NCI-H2081 (cell line): ENCODE data around the gene IDH1.
A peak's percentile ranks its signal among the peaks of the same experiment; 100 is the strongest.

Experiments
- DNase-seq, 2 experiments: peaks; one replicate each; lab custom pipeline; 2025; lab: John Stamatoyannopoulos, UW

Gene IDH1

GRCh38 chr2:208256849-208257813 lies 2.3 kb upstream of the IDH1 start:
- DNase-seq: peak in 1 of 2 experiments; percentile 16

- DNase-seq: no peak
These were observed 1.4 kb upstream of the IDH1 start for GRCh38 chr2:208256192-208256782.

GRCh38 chr2:208255557-208256106 lies 761 bp upstream of the IDH1 start:
- no peak for DNase-seq

- peak; percentile 64 for DNase-seq
These were observed 577 bp downstream of the IDH1 start for GRCh38 chr2:208254118-208254870.

GRCh38 chr2:208253600-208254117 lies 1.2 kb downstream of the IDH1 start:
- DNase-seq: no peak

- DNase-seq: no peak
These were observed 2.0 kb downstream of the IDH1 start for GRCh38 chr2:208252716-208253492.

GRCh38 chr2:208251098-208251497 lies 3.8 kb downstream of the IDH1 start:
- DNase-seq: no peak

GRCh38 chr2:208250388-208250787 lies 4.5 kb downstream of the IDH1 start:
- DNase-seq: no peak

- no peak for DNase-seq
These were observed 5.6 kb downstream of the IDH1 start for GRCh38 chr2:208249296-208249695.

GRCh38 chr2:208248601-208249000 lies 6.3 kb downstream of the IDH1 start:
- DNase-seq: no peak

- DNase-seq: no peak
These were observed 9.1 kb downstream of the IDH1 start for GRCh38 chr2:208245746-208246145.

- DNase-seq: no peak
These were observed 10.4 kb downstream of the IDH1 start for GRCh38 chr2:208244422-208244821.

- no peak for DNase-seq
These were observed 14.2 kb downstream of the IDH1 start for GRCh38 chr2:208240619-208241209.

GRCh38 chr2:208239770-208240493 lies 14.9 kb downstream of the IDH1 start:
- no peak for DNase-seq

GRCh38 chr2:208235860-208236259 lies 19.0 kb downstream of the IDH1 start:
- DNase-seq: no peak

GRCh38 chr2:208234786-208235185 lies 20.1 kb downstream of the IDH1 start:
- DNase-seq: no peak

- DNase-seq: no peak
These were observed 26.4 kb downstream of the IDH1 start for GRCh38 chr2:208228476-208228875.

- no peak for DNase-seq
These were observed 27.2 kb downstream of the IDH1 start for GRCh38 chr2:208227581-208228232.

- no peak for DNase-seq
These were observed 30.1 kb downstream of the IDH1 start for GRCh38 chr2:208224802-208225201.

- no peak for DNase-seq
These were observed 32.5 kb downstream of the IDH1 start for GRCh38 chr2:208222351-208222750.
